ENCODE results near the gene FOXG1.

GRCh38 chr14:28776482-28777266 lies 10.1 kb downstream of the FOXG1 start:
- TF ChIP-seq POLR2A (IDR thresholded peaks at IDR 0.05) (no peak), POLR2AphosphoS5 (IDR thresholded peaks at IDR 0.05) (no peak), EP300 (IDR thresholded peaks at IDR 0.05) (no peak)
- TF ChIP-seq, protein P1, sequence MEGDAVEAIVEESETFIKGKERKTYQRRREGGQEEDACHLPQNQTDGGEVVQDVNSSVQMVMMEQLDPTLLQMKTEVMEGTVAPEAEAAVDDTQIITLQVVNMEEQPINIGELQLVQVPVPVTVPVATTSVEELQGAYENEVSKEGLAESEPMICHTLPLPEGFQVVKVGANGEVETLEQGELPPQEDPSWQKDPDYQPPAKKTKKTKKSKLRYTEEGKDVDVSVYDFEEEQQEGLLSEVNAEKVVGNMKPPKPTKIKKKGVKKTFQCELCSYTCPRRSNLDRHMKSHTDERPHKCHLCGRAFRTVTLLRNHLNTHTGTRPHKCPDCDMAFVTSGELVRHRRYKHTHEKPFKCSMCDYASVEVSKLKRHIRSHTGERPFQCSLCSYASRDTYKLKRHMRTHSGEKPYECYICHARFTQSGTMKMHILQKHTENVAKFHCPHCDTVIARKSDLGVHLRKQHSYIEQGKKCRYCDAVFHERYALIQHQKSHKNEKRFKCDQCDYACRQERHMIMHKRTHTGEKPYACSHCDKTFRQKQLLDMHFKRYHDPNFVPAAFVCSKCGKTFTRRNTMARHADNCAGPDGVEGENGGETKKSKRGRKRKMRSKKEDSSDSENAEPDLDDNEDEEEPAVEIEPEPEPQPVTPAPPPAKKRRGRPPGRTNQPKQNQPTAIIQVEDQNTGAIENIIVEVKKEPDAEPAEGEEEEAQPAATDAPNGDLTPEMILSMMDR (IDR thresholded peaks at IDR 0.05): no peak

Measured in upper lobe of left lung (tissue), 4 donors.